ENCODE data around the gene DCAF5. TPM values are rescaled to one million over a fixed set of nuclear protein-coding genes. Genes with fewer than 3 reads are reported as not detected.

DCAF5 gene
- total RNA-seq, 1 donor from 2014 or later, result 29.9 TPM

- peaks cover 28% of the 10 kb centered on the region for H3K27me3 Mint-ChIP-seq
- no peaks in the 10 kb centered on the region for H3K9me3 Mint-ChIP-seq
- H3K4me1 Mint-ChIP-seq, result no peaks in the 10 kb centered on the region
These were observed 107.9 kb downstream of the DCAF5 start for GRCh38 chr14:69044965-69045555.

GRCh38 chr14:69044296-69044695 lies 108.6 kb downstream of the DCAF5 start:
- H3K4me1 Mint-ChIP-seq, result no peaks in the 10 kb centered on the region
- intact Hi-C loops (cut with micrococcal nuclease), result no loop called here
- H3K36me3 Mint-ChIP-seq (ENCODE audit: low read depth), result no peaks in the 10 kb centered on the region
- H3K27me3 Mint-ChIP-seq, result peaks cover 33% of the 10 kb centered on the region
- no peak overlapping the region for H3K4me3 Mint-ChIP-seq
- no peak overlapping the region for H3K27ac Mint-ChIP-seq
- no peaks in the 10 kb centered on the region for H3K9me3 Mint-ChIP-seq
- DNase-seq, result no peak

More at GRCh38 chr14:69044965-69045555, 107.9 kb downstream of the DCAF5 start:
- no peak overlapping the region for H3K27ac Mint-ChIP-seq
- no peaks in the 10 kb centered on the region for H3K36me3 Mint-ChIP-seq (ENCODE audit: low read depth)
- DNase-seq, result no peak
- no peak overlapping the region for H3K4me3 Mint-ChIP-seq
- intact Hi-C loops (cut with micrococcal nuclease), result no loop called here

GRCh38 chr14:69043596-69044260 lies 109.2 kb downstream of the DCAF5 start:
- Mint-ChIP-seq H3K27me3 (peaks cover 38% of the 10 kb centered on the region), H3K4me1 (no peaks in the 10 kb centered on the region), H3K27ac (no peak overlapping the region), H3K4me3 (no peak overlapping the region), H3K9me3 (no peaks in the 10 kb centered on the region), H3K36me3 (ENCODE audit: low read depth) (no peaks in the 10 kb centered on the region)
- intact Hi-C loops (cut with micrococcal nuclease), result no loop called here
- no peak for DNase-seq

DNA sequence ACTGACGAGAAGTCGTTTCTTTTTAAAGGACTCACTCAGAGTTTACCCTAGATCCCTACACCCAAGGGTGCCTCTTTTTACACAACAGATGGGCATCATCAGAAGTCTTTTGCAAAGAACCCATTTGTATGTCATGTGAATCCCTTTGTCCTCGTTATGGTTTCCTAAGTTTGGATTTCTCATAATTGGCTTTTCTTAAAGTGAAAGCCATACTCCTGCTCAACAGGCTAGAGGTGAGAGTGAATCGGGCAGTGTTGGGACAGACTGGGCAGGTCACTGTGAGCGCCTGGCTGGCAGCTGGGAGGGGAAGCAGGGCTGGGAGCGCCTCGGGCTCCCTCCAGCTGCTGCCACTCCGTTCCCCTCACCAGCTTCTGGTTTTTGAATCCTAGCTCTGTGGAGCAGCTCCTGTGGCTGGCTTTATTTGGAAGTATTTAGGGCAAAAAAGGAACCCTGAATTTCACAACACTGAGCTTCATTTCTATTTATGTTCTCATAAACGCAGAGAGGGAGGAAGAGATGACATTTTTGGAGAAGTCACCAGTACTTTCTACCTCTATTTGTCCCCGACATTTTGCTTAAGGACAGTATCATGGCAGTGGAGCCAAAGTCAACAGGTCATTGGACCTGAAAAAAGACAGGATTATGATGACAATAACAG lies 110.0 kb downstream of the DCAF5 start:
- Mint-ChIP-seq H3K4me3 (no peak overlapping the region), H3K9me3 (no peaks in the 10 kb centered on the region), H3K27me3 (peaks cover 42% of the 10 kb centered on the region), H3K36me3 (ENCODE audit: low read depth) (no peaks in the 10 kb centered on the region), H3K4me1 (no peaks in the 10 kb centered on the region), H3K27ac (no peak overlapping the region)
- intact Hi-C loops (cut with micrococcal nuclease), result no loop called here
- DNase-seq, result no peak

- no peaks in the 10 kb centered on the region for H3K9me3 Mint-ChIP-seq
- intact Hi-C loops (cut with micrococcal nuclease), result no loop called here
- H3K27me3 Mint-ChIP-seq, result peaks cover 42% of the 10 kb centered on the region
These were observed 110.6 kb downstream of the DCAF5 start for GRCh38 chr14:69042299-69042698.

GRCh38 chr14:69041783-69042182 lies 111.1 kb downstream of the DCAF5 start:
- no peaks in the 10 kb centered on the region for H3K36me3 Mint-ChIP-seq (ENCODE audit: low read depth)
- no peak overlapping the region for H3K27ac Mint-ChIP-seq
- no peaks in the 10 kb centered on the region for H3K4me1 Mint-ChIP-seq
- intact Hi-C loops (cut with micrococcal nuclease), result no loop called here
- H3K9me3 Mint-ChIP-seq, result no peaks in the 10 kb centered on the region
- peaks cover 44% of the 10 kb centered on the region for H3K27me3 Mint-ChIP-seq
- DNase-seq, result no peak
- H3K4me3 Mint-ChIP-seq, result no peak overlapping the region

More at GRCh38 chr14:69042299-69042698, 110.6 kb downstream of the DCAF5 start:
- Mint-ChIP-seq H3K4me3 (no peak overlapping the region), H3K27ac (no peak overlapping the region), H3K4me1 (no peaks in the 10 kb centered on the region), H3K36me3 (ENCODE audit: low read depth) (no peaks in the 10 kb centered on the region)
- no peak for DNase-seq

DNA sequence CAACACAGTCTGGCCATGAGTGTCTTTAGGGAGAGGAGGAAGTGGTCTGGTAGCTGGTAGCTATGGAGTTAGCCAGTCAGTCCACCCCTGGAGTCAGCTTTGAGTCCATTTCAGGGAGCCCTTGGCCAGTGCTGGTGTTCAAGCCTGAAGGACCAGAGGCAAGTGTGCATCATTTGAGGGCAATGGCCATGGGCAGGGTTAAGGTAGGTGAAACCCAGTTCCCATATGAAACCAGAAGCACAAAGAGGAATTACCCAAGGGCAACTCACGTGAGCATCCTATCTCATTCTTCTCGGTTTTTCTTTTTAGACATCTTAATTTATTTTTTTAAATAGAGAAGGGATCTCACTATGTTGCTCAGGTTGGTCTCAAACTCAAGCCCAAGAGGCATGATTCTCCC lies 112.6 kb downstream of the DCAF5 start:
- Mint-ChIP-seq H3K4me3 (no peak overlapping the region), H3K4me1 (no peaks in the 10 kb centered on the region), H3K36me3 (ENCODE audit: low read depth) (no peaks in the 10 kb centered on the region), H3K27me3 (peaks cover 48% of the 10 kb centered on the region), H3K9me3 (no peaks in the 10 kb centered on the region), H3K27ac (no peak overlapping the region)
- intact Hi-C loops (cut with micrococcal nuclease), result no loop called here
- no peak for DNase-seq

DNA sequence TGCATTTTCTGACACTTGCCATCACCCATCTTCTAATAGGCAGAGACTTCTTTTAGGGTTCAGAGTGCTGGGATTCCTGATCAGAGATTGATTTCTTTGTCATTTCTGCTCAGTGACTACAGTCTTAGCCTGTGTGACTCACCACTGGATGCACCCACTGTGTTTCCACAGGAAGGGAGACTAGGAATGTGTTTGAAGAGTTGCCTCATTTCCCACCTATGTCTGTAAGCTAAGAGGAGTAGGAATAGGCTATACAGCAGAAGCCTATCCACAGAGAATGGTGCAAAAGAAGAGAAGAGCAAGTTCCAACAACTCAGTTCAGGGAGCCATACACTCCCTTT lies 113.7 kb downstream of the DCAF5 start:
- H3K27me3 Mint-ChIP-seq, result peaks cover 50% of the 10 kb centered on the region
- H3K9me3 Mint-ChIP-seq, result no peaks in the 10 kb centered on the region
- DNase-seq, result no peak
- intact Hi-C loops (cut with micrococcal nuclease), result no loop called here
- H3K27ac Mint-ChIP-seq, result no peak overlapping the region
- no peak overlapping the region for H3K4me3 Mint-ChIP-seq
- H3K36me3 Mint-ChIP-seq (ENCODE audit: low read depth), result no peaks in the 10 kb centered on the region
- H3K4me1 Mint-ChIP-seq, result no peaks in the 10 kb centered on the region

- intact Hi-C loops (cut with micrococcal nuclease), result no loop called here
- Mint-ChIP-seq H3K4me1 (no peaks in the 10 kb centered on the region), H3K4me3 (no peak overlapping the region), H3K36me3 (ENCODE audit: low read depth) (no peaks in the 10 kb centered on the region), H3K9me3 (no peaks in the 10 kb centered on the region), H3K27ac (no peak overlapping the region), H3K27me3 (peaks cover 48% of the 10 kb centered on the region)
- no peak for DNase-seq
These were observed 114.2 kb downstream of the DCAF5 start for GRCh38 chr14:69038455-69039287.

- Mint-ChIP-seq H3K4me3 (no peak overlapping the region), H3K27me3 (peaks cover 42% of the 10 kb centered on the region), H3K27ac (no peak overlapping the region), H3K9me3 (no peaks in the 10 kb centered on the region), H3K36me3 (ENCODE audit: low read depth) (no peaks in the 10 kb centered on the region), H3K4me1 (no peaks in the 10 kb centered on the region)
- intact Hi-C loops (cut with micrococcal nuclease), result no loop called here
- DNase-seq, result no peak
These were observed 115.0 kb downstream of the DCAF5 start for GRCh38 chr14:69037790-69038454.

DNA sequence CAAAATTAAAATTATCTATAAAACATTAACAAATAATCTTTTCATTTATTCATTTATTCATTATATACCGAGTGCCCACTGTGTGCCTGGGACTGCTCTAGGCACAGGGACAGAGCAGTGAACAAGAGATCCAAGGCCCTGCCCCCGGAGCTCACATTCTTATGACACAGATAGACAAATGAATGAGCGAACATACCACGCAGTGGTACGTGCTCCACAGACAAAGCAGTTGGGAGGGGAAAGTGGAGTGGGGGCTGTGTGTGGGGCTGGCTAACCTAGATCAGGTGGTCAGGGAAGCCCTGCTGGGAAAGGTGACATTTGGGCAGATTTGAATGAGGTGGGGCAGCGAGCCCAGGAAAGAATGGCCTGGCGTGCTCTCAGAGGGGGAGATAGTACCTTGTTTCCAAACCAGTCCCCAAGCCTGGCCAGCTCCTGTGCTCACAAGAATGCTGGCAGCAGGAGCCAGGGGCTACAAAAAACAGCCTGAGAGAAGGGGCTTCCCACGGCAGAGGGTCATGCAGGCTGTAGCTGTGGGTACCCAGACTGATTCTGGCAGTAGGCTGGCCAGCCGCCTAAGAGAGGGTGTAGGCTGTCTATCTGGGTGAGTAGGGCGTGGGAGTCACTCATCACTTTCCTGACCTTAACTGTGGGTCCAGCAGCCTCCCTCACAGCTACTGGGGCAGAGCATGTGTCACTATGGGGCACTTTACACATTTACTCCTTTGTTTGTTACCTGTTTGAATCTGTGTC lies 116.0 kb downstream of the DCAF5 start:
- Mint-ChIP-seq H3K36me3 (ENCODE audit: low read depth) (no peaks in the 10 kb centered on the region), H3K4me1 (no peaks in the 10 kb centered on the region), H3K9me3 (no peaks in the 10 kb centered on the region), H3K4me3 (no peak overlapping the region), H3K27me3 (peaks cover 34% of the 10 kb centered on the region), H3K27ac (no peak overlapping the region)
- no peak for DNase-seq
- intact Hi-C loops (cut with micrococcal nuclease), result no loop called here

GRCh38 chr14:69034612-69035262 lies 118.2 kb downstream of the DCAF5 start:
- peaks cover 22% of the 10 kb centered on the region for H3K27me3 Mint-ChIP-seq
- H3K4me1 Mint-ChIP-seq, result no peaks in the 10 kb centered on the region

More at GRCh38 chr14:69034612-69035262, 118.2 kb downstream of the DCAF5 start:
- no peaks in the 10 kb centered on the region for H3K9me3 Mint-ChIP-seq
- DNase-seq, result no peak
- no peak overlapping the region for H3K4me3 Mint-ChIP-seq
- no peak overlapping the region for H3K27ac Mint-ChIP-seq
- no peaks in the 10 kb centered on the region for H3K36me3 Mint-ChIP-seq (ENCODE audit: low read depth)
- intact Hi-C loops (cut with micrococcal nuclease), result no loop called here

Data from activated CD4-positive, alpha-beta T cell treated with anti-CD3 and anti-CD28 coated beads, Interleukin-2, amount 10 ng/mL, durations not matched to agents 24 days and 14 days (primary cell).